Activated T-cell treated with anti-CD3 and anti-CD28 coated beads, Interleukin-2, amount 50 U/mL, for 4 hours (primary cell): ENCODE results near the gene HSPG2. TPM values are rescaled to one million over a fixed set of nuclear protein-coding genes. Genes with fewer than 3 reads are reported as not detected.

Source experiments
- ATAC-seq, 2 donors: fragments of 200-7000 bp; cut with Tn5 transposase; one replicate each; pipeline ENCODE4 v1.10.0; 2021
- DNase-seq: peaks from one replicate; pipeline ENCODE4 v3.0.0-alpha.2; 2020
- H3K27me3 Mint-ChIP-seq: one replicate; pipeline ENCODE4 v1.8.0; 2021; ENCODE audit warnings: low read depth, mixed read lengths
- H3K36me3 Mint-ChIP-seq: one replicate; pipeline ENCODE4 v1.8.0; 2022; ENCODE audit warnings: mixed read lengths; ENCODE audit not compliant: insufficient read depth
- H3K4me1 Mint-ChIP-seq: one replicate; pipeline ENCODE4 v1.8.0; 2021; ENCODE audit warnings: low read depth, mixed read lengths
- H3K4me3 Mint-ChIP-seq: one replicate; pipeline ENCODE4 v1.8.0; 2021; ENCODE audit warnings: mild to moderate bottlenecking, moderate library complexity, mixed read lengths
- H3K9me3 Mint-ChIP-seq: one replicate; pipeline ENCODE4 v1.8.0; 2021; ENCODE audit warnings: mixed read lengths
- total RNA-seq, 3 donors: library from RNA; stranded (reverse); gene quantifications; one replicate each; pipeline ENCODE4 v1.2.1, GENCODE V29; 2021

Gene HSPG2
- total RNA-seq, 3 donors from 2014 or later: 0.92 to 1.7 (median 1.2) TPM

GRCh38 chr1:21870611-21871010 lies 66.5 kb downstream of the HSPG2 start:
- ATAC-seq: no peak
- Mint-ChIP-seq H3K27me3 (no peaks in the 10 kb centered on the region), H3K4me1 (no peaks in the 10 kb centered on the region), H3K36me3 (no peaks in the 10 kb centered on the region), H3K4me3 (no peak overlapping the region), H3K9me3 (no peaks in the 10 kb centered on the region)
- DNase-seq: no peak

GRCh38 chr1:21869620-21870121 lies 67.4 kb downstream of the HSPG2 start:
- ATAC-seq (no peak), DNase-seq (no peak)
- H3K4me3 Mint-ChIP-seq: no peak overlapping the region
- H3K9me3 Mint-ChIP-seq: no peaks in the 10 kb centered on the region
- H3K4me1 Mint-ChIP-seq: no peaks in the 10 kb centered on the region
- no peaks in the 10 kb centered on the region for H3K36me3 Mint-ChIP-seq
- H3K27me3 Mint-ChIP-seq: no peaks in the 10 kb centered on the region

- ATAC-seq (no peak), DNase-seq (no peak)
- Mint-ChIP-seq H3K4me3 (no peak overlapping the region), H3K27me3 (no peaks in the 10 kb centered on the region), H3K4me1 (no peaks in the 10 kb centered on the region), H3K9me3 (no peaks in the 10 kb centered on the region), H3K36me3 (no peaks in the 10 kb centered on the region)
Observed at GRCh38 chr1:21868941-21869454, 68.1 kb downstream of the HSPG2 start.

- no peak for ATAC-seq
Observed at GRCh38 chr1:21868482-21868881, 68.6 kb downstream of the HSPG2 start.

GRCh38 chr1:21867451-21867996 lies 69.6 kb downstream of the HSPG2 start:
- Mint-ChIP-seq H3K9me3 (no peaks in the 10 kb centered on the region), H3K4me1 (no peaks in the 10 kb centered on the region), H3K4me3 (no peak overlapping the region), H3K27me3 (no peaks in the 10 kb centered on the region), H3K36me3 (no peaks in the 10 kb centered on the region)
- ATAC-seq (no peak), DNase-seq (no peak)

More at GRCh38 chr1:21868482-21868881, 68.6 kb downstream of the HSPG2 start:
- DNase-seq: no peak
- Mint-ChIP-seq H3K4me3 (no peak overlapping the region), H3K27me3 (no peaks in the 10 kb centered on the region), H3K36me3 (no peaks in the 10 kb centered on the region), H3K4me1 (no peaks in the 10 kb centered on the region), H3K9me3 (no peaks in the 10 kb centered on the region)

- Mint-ChIP-seq H3K4me1 (no peaks in the 10 kb centered on the region), H3K36me3 (no peaks in the 10 kb centered on the region), H3K27me3 (no peaks in the 10 kb centered on the region), H3K4me3 (no peak overlapping the region), H3K9me3 (no peaks in the 10 kb centered on the region)
- ATAC-seq (no peak), DNase-seq (no peak)
Observed at GRCh38 chr1:21866707-21867043, 70.4 kb downstream of the HSPG2 start.

GRCh38 chr1:21865943-21866706 lies 71.0 kb downstream of the HSPG2 start:
- Mint-ChIP-seq H3K4me1 (no peaks in the 10 kb centered on the region), H3K36me3 (no peaks in the 10 kb centered on the region), H3K4me3 (no peak overlapping the region), H3K9me3 (no peaks in the 10 kb centered on the region), H3K27me3 (no peaks in the 10 kb centered on the region)
- ATAC-seq: no peak
- no peak for DNase-seq

- DNase-seq (no peak), ATAC-seq (no peak)
- no peaks in the 10 kb centered on the region for H3K4me1 Mint-ChIP-seq
- H3K4me3 Mint-ChIP-seq: no peak overlapping the region
- H3K36me3 Mint-ChIP-seq: no peaks in the 10 kb centered on the region
- no peaks in the 10 kb centered on the region for H3K9me3 Mint-ChIP-seq
- H3K27me3 Mint-ChIP-seq: no peaks in the 10 kb centered on the region
Observed at GRCh38 chr1:21865609-21865942, 71.5 kb downstream of the HSPG2 start.

GRCh38 chr1:21864730-21865129 lies 72.4 kb downstream of the HSPG2 start:
- Mint-ChIP-seq H3K36me3 (no peaks in the 10 kb centered on the region), H3K4me1 (no peaks in the 10 kb centered on the region), H3K4me3 (no peak overlapping the region), H3K27me3 (no peaks in the 10 kb centered on the region), H3K9me3 (no peaks in the 10 kb centered on the region)
- DNase-seq (no peak), ATAC-seq (no peak)

- ATAC-seq: no peak
- no peaks in the 10 kb centered on the region for H3K36me3 Mint-ChIP-seq
- no peaks in the 10 kb centered on the region for H3K27me3 Mint-ChIP-seq
- no peaks in the 10 kb centered on the region for H3K9me3 Mint-ChIP-seq
- H3K4me3 Mint-ChIP-seq: no peak overlapping the region
- DNase-seq: no peak
- H3K4me1 Mint-ChIP-seq: no peaks in the 10 kb centered on the region
Observed at GRCh38 chr1:21863981-21864380, 73.1 kb downstream of the HSPG2 start.

- H3K4me3 Mint-ChIP-seq: no peak overlapping the region
- ATAC-seq: no peak
- H3K4me1 Mint-ChIP-seq: peaks cover 1% of the 10 kb centered on the region
- no peaks in the 10 kb centered on the region for H3K9me3 Mint-ChIP-seq
- no peak for DNase-seq
- no peaks in the 10 kb centered on the region for H3K27me3 Mint-ChIP-seq
- no peaks in the 10 kb centered on the region for H3K36me3 Mint-ChIP-seq
Observed at GRCh38 chr1:21861602-21862429, 75.3 kb downstream of the HSPG2 start.

GRCh38 chr1:21860971-21861370 lies 76.1 kb downstream of the HSPG2 start:
- peaks cover 1% of the 10 kb centered on the region for H3K4me1 Mint-ChIP-seq
- H3K36me3 Mint-ChIP-seq: no peaks in the 10 kb centered on the region
- no peaks in the 10 kb centered on the region for H3K27me3 Mint-ChIP-seq
- H3K4me3 Mint-ChIP-seq: no peak overlapping the region
- H3K9me3 Mint-ChIP-seq: no peaks in the 10 kb centered on the region
- DNase-seq: no peak
- no peak for ATAC-seq

GRCh38 chr1:21859669-21860179 lies 77.4 kb downstream of the HSPG2 start:
- no peaks in the 10 kb centered on the region for H3K36me3 Mint-ChIP-seq
- no peak for DNase-seq
- H3K4me1 Mint-ChIP-seq: peaks cover 1% of the 10 kb centered on the region
- ATAC-seq: no peak
- H3K4me3 Mint-ChIP-seq: no peak overlapping the region
- no peaks in the 10 kb centered on the region for H3K9me3 Mint-ChIP-seq
- H3K27me3 Mint-ChIP-seq: no peaks in the 10 kb centered on the region

GRCh38 chr1:21857840-21858670 lies 79.1 kb downstream of the HSPG2 start:
- DNase-seq: no peak
- no peak for ATAC-seq
- Mint-ChIP-seq H3K4me1 (peaks cover 1% of the 10 kb centered on the region), H3K36me3 (no peaks in the 10 kb centered on the region), H3K27me3 (no peaks in the 10 kb centered on the region), H3K9me3 (no peaks in the 10 kb centered on the region), H3K4me3 (no peak overlapping the region)
